K562 (cell line): ENCODE data around the gene BMPR2. TPM values are rescaled to one million over a fixed set of nuclear protein-coding genes. Genes with fewer than 3 reads are reported as not detected.

ENCODE experiments used
- ATAC-seq: fragments of 200-7000 bp; cut with Tn5 transposase; 3 replicates; pipeline ENCODE4 v1.9.1; 2020; ENCODE audit warnings: moderate library complexity
- BruUV-seq: library from RNA; stranded (reverse); fragments of 400-500 nt; replicated peaks from 2 replicates; lab custom pipeline; 2021; lab: Mats Ljungman, UMichigan
- CTCF ChIA-PET: fragments of 300-600 bp; formaldehyde crosslinking; extraction: SDS; loops from one replicate; lab custom pipeline; 2021; ENCODE audit warnings: low intra/inter-chr PET ratio; lab: Yijun Ruan, JAX
- POLR2A ChIA-PET: fragments of 300-600, 350-650 bp; sonication (Branson Sonifier 250); formaldehyde crosslinking; extraction: SDS; loops from one replicate; lab custom pipeline; 2021; ENCODE audit warnings: antibody characterized with exemption, inconsistent platforms; lab: Yijun Ruan, JAX
- DNase-seq, 4 experiments: peaks; one replicate each; pipeline versions ENCODE4 v3.0.0 to v3.0.0-alpha.2; 2011 to 2018; ENCODE audit warnings: low spot score in 3 of 4, mixed read lengths in 3 of 4; ENCODE audit errors: extremely low read depth in 1 of 4
- FAIRE-seq: peaks from 2 replicates; lab custom pipeline; 2011; peaks lifted over from hg19 to GRCh38; lab: Jason Lieb, UNC
- H2AFZ ChIP-seq: 2 replicates; pipeline ENCODE4 v1.6.0; 2011; ENCODE audit warnings: low read depth, low read length, control low read depth, inconsistent platforms
- H3K27ac ChIP-seq: fragments of 200-600 bp; 3 replicates; pipeline ENCODE4 v1.8.0; 2011; ENCODE audit warnings: low read depth, mild to moderate bottlenecking, control low read depth, inconsistent platforms, low read length, moderate library complexity, mixed read lengths; ENCODE audit errors: extremely low read depth
- H3K27me3 ChIP-seq, 2 experiments: fragments of 300-600 bp in 1 of 2; 2 replicates in 1 of 2; 3 replicates in 1 of 2; pipeline versions ENCODE4 v1.6.0 to v1.8.0; 2011; ENCODE audit warnings: inconsistent platforms in 2 of 2, low read length in 2 of 2, mild to moderate bottlenecking in 1 of 2, mixed read lengths in 1 of 2, moderate library complexity in 1 of 2; ENCODE audit not compliant: control insufficient read depth in 2 of 2, insufficient read depth in 2 of 2
- H3K36me3 ChIP-seq: fragments of 300-600 bp; 3 replicates; pipeline ENCODE4 v1.8.0; 2011; ENCODE audit warnings: mild to moderate bottlenecking, low read length, inconsistent platforms; ENCODE audit not compliant: control insufficient read depth, insufficient read depth
- H3K4me1 ChIP-seq, 2 experiments: fragments of 200-600 bp in 1 of 2; replicated peaks in 1 of 2; 2 replicates in 1 of 2; 3 replicates in 1 of 2; pipeline versions ENCODE4 v1.5.1 to v1.8.0; 2011; ENCODE audit warnings: inconsistent platforms in 2 of 2, low read length in 2 of 2, mild to moderate bottlenecking in 1 of 2, mixed read lengths in 1 of 2, moderate library complexity in 1 of 2; ENCODE audit not compliant: control insufficient read depth in 2 of 2, insufficient read depth in 2 of 2
- H3K4me2 ChIP-seq: 2 replicates; pipeline ENCODE4 v1.6.1; 2011; ENCODE audit warnings: low read length, control low read depth, inconsistent platforms, mixed read lengths; ENCODE audit not compliant: insufficient read depth
- H3K4me3 ChIP-seq: fragments of 200-600 bp; sonication (generic), shearing (Covaris generic); 2 replicates; pipeline ENCODE4 v1.5.1; 2016; ENCODE audit warnings: control low read depth, inconsistent platforms
- H3K79me2 ChIP-seq: fragments of 200-600 bp; 3 replicates; pipeline ENCODE4 v1.8.0; 2011; ENCODE audit warnings: low read length, inconsistent platforms; ENCODE audit not compliant: control insufficient read depth, insufficient read depth
- H3K9ac ChIP-seq, 2 experiments: 2 replicates each; pipeline versions ENCODE4 v1.6.0 to v1.6.1; 2011; ENCODE audit warnings: low read depth in 2 of 2, low read length in 2 of 2, control low read depth in 1 of 2, inconsistent platforms in 1 of 2, mild to moderate bottlenecking in 1 of 2, mixed read lengths in 1 of 2; ENCODE audit not compliant: insufficient read depth in 1 of 2
- H3K9me1 ChIP-seq: one replicate; pipeline ENCODE4 v1.6.0; 2011; ENCODE audit warnings: inconsistent platforms, mild to moderate bottlenecking, low read length, moderate library complexity; ENCODE audit not compliant: control insufficient read depth, insufficient read depth
- H3K9me3 ChIP-seq: replicated peaks from 2 replicates; pipeline ENCODE4 v1.5.1; 2011; ENCODE audit warnings: low read depth, low read length, inconsistent platforms; ENCODE audit not compliant: control insufficient read depth, insufficient read depth
- H4K20me1 ChIP-seq: replicated peaks from 2 replicates; pipeline ENCODE4 v1.6.1; 2011; ENCODE audit warnings: low read length, inconsistent platforms, mixed read lengths; ENCODE audit not compliant: control insufficient read depth, insufficient read depth
- ATF3 ChIP-seq, 2 experiments: fragments of 450-650 bp in 1 of 2; sonication (generic) in 1 of 2; formaldehyde crosslinking in 1 of 2; IDR thresholded peaks in 1 of 2; conservative IDR thresholded peaks in 1 of 2; 2 replicates each; pipeline versions ENCODE4 v1.6.1 to v1.8.1; 2016 to 2023; ENCODE audit warnings: mild to moderate bottlenecking in 2 of 2, moderate library complexity in 2 of 2, inconsistent platforms in 1 of 2, missing genetic modification reagents in 1 of 2
- E2F8 ChIP-seq: fragments of 450-650 bp; IDR thresholded peaks from 2 replicates; pipeline ENCODE4 v1.7.1; 2018; ENCODE audit warnings: mild to moderate bottlenecking, low read depth; ENCODE audit not compliant: partially characterized antibody
- MAFK ChIP-seq: IDR thresholded peaks from 2 replicates; pipeline ENCODE4 v1.6.1; 2011; ENCODE audit warnings: low read length, improper control_type of control experiment
- NFE2 ChIP-seq: IDR thresholded peaks from 2 replicates; pipeline ENCODE4 v1.6.1; 2014; ENCODE audit warnings: antibody characterized with exemption, low read depth
- NR0B1 ChIP-seq: fragments of 450-650 bp; IDR thresholded peaks from one replicate; pipeline ENCODE4 v1.6.1; 2018; ENCODE audit warnings: mild to moderate bottlenecking, moderate library complexity; ENCODE audit not compliant: partially characterized antibody
- SIN3B ChIP-seq: fragments of 450-650 bp; IDR thresholded peaks from 2 replicates; pipeline ENCODE4 v1.6.1; 2017; ENCODE audit warnings: low read depth, mild to moderate bottlenecking, moderate library complexity
- TBP ChIP-seq: optimal IDR thresholded peaks from 2 replicates; pipeline ENCODE3; 2011; ENCODE audit warnings: low read depth, low read length, improper control_type of control experiment
- ZBTB26 ChIP-seq: fragments of 450-650 bp; formaldehyde crosslinking; IDR thresholded peaks from 2 replicates; pipeline ENCODE4 v1.4.0; 2022; ENCODE audit warnings: missing genetic modification characterization
- ZNF717 ChIP-seq: fragments of 250-450 bp; sonication (Bioruptor Pico); IDR thresholded peaks from 2 replicates; pipeline ENCODE4 v1.5.0; 2021
- ZNF79 ChIP-seq: fragments of 250-450 bp; sonication (Bioruptor Pico); IDR thresholded peaks from 2 replicates; pipeline ENCODE4 v1.4.0; 2020; ENCODE audit warnings: low read depth, mild to moderate bottlenecking, moderate library complexity
- WGBS: fragments of 100-300 bp; shearing (Covaris generic); methylation state at CpG from one replicate; pipeline ENCODE4 v1.1.6; 2016; ENCODE audit warnings: low coverage, mixed read lengths; ENCODE audit not compliant: insufficient coverage; ENCODE audit errors: missing lambda C conversion rate; 5-methylcytosine and 5-hydroxymethylcytosine counted together
- in situ Hi-C: fragments of 300-500 bp; cut with MboI; formaldehyde crosslinking; loops from 4 replicates; pipeline ENCODE4 v1.15.0; 2018; ENCODE audit warnings: inconsistent platforms, mixed read lengths
- intact Hi-C: fragments of 100-400 bp; cut with micrococcal nuclease; formaldehyde crosslinking; loops from 2 replicates; pipeline ENCODE4 v1.14.2; 2022
- polyA plus RNA-seq, 8 experiments: library from polyadenylated mRNA; depleted of rRNA in 4 of 8; stranded (reverse) in 5 of 8; unstranded in 3 of 8; fragments of >200 nt; fragmentation: Nextera tagmentation in 2 of 8; fragmentation: Illumina TruSeq in 1 of 8; extraction: Ambion mirVana in 2 of 8; extraction: Trizol in 1 of 8; gene quantifications; 2 replicates each; pipeline versions ENCODE4 v1.2.1 to v1.2.3, GENCODE V29; 2011 to 2014; ENCODE audit warnings: inconsistent platforms in 1 of 8, missing spikeins in 1 of 8
- total RNA-seq, 7 experiments: library from RNA; depleted of rRNA in 6 of 7; stranded (reverse); fragments of >200 nt in 6 of 7; fragmentation: Illumina TruSeq in 2 of 7; extraction: Trizol in 2 of 7; gene quantifications; 2 replicates each; pipeline versions ENCODE4 v1.2.1 to v1.2.3, GENCODE V29; 2011 to 2021; ENCODE audit warnings: low replicate concordance in 1 of 7

The BMPR2 gene
- total and polyA plus RNA-seq, 9 of the 15 experiments (the other 6 are each of a cell fraction or from before 2014, with no cell fraction given) = 0.73 to 5.0 (median 3.3) TPM

- TF ChIP-seq ZBTB26 = no peak
- no peak for TF ChIP-seq E2F8
These were observed 36.9 kb upstream of the BMPR2 start (continued) for GRCh38 chr2:202339071-202339870.

GRCh38 chr2:202344178-202344577 lies 31.9 kb upstream of the BMPR2 start:
- Histone ChIP-seq H3K4me2 (no peak overlapping the region), H3K9ac (no peak overlapping the region), H3K27ac (no peak overlapping the region), H3K27me3 (no peaks in the 10 kb centered on the region), H3K36me3 (no peaks in the 10 kb centered on the region), H3K9me1 (no peaks in the 10 kb centered on the region), H4K20me1 (no peaks in the 10 kb centered on the region), H3K4me3 (no peak overlapping the region), H2AFZ (0 out of 2 replicates have a peak overlapping the region, but pooled peaks have one; percentile 3), H3K4me1 (no peaks in the 10 kb centered on the region; a peak in 1 of 5 replicates), H3K9me3 (no peaks in the 10 kb centered on the region), H3K79me2 (no peaks in the 10 kb centered on the region)
- intact Hi-C loops = no loop called here
- no peak for FAIRE-seq
- WGBS = 21% methylated on average over 1 of the region's 1 CpG
- no TSS peak for BruUV-seq
- ChIA-PET CTCF (no interaction called here), POLR2A (no interaction called here)
- in situ Hi-C loops = no loop called here
- DNase-seq = no peak
- no peak; the same call in 2 of the 3 replicates for ATAC-seq
- TF ChIP-seq MAFK (no peak), ZNF717 (CRISPR knock-in tag) (no peak), TBP (no peak), NFE2 (no peak), ATF3 (IDR thresholded peaks at IDR 0.05) (no peak), ATF3 (CRISPR knock-in tag; conservative IDR thresholded peaks at IDR 0.05) (no peak), ZNF79 (CRISPR knock-in tag) (no peak), NR0B1 (no peak), SIN3B (no peak)
